Motor neuron (in vitro differentiated cells): ENCODE data around the gene UBE2D2. TPM values are rescaled to one million over a fixed set of nuclear protein-coding genes. Genes with fewer than 3 reads are reported as not detected.

Experiments used
- ATAC-seq, 8 experiments: fragments of 200-7000 bp; cut with Tn5 transposase; replicated peaks in 6 of 8; 2 replicates each; pipeline ENCODE4 v1.8.0; 2021; ENCODE audit warnings: mild to moderate bottlenecking in 8 of 8, moderate library complexity in 8 of 8
- H3K27ac ChIP-seq, 2 donors: fragments of 250-450 bp; sonication (Bioruptor Pico); 2 replicates each; pipeline ENCODE4 v1.9.0; 2021; ENCODE audit warnings: antibody characterized with exemption in 2 of 2, mild to moderate bottlenecking in 2 of 2, moderate library complexity in 1 of 2
- H3K4me1 ChIP-seq, 2 donors: fragments of 250-450 bp; sonication (Bioruptor Pico); replicated peaks in 1 of 2; 2 replicates each; pipeline ENCODE4 v1.6.1; 2021; ENCODE audit warnings: antibody characterized with exemption in 2 of 2, mild to moderate bottlenecking in 2 of 2, moderate library complexity in 1 of 2
- H3K4me3 ChIP-seq, 5 donors: fragments of 250-450 bp; sonication (Bioruptor Pico); 2 replicates each; pipeline ENCODE4 v1.9.0; 2021; ENCODE audit warnings: antibody characterized with exemption in 5 of 5, mild to moderate bottlenecking in 5 of 5, moderate library complexity in 4 of 5
- WGBS, 10 experiments: fragments of 450-650 bp; shearing (Covaris generic); methylation state at CpG; one replicate each; pipeline ENCODE4 v1.0.0; 2022; 5-methylcytosine and 5-hydroxymethylcytosine counted together
- in situ Hi-C, 9 experiments: fragments of 400-800 bp; cut with MboI; loops; one replicate each; pipeline ENCODE4 v1.15.0; 2021; ENCODE audit warnings: low sequenced_read_pairs in 9 of 9, low pct_unique_long_range_greater_than_20kb in 2 of 9; ENCODE audit not compliant: unreplicated experiment in 9 of 9
- total RNA-seq, 8 experiments: library from RNA; unstranded; fragments of 300-600 nt; gene quantifications; 2 replicates each; pipeline versions ENCODE4 v1.2.3 to v1.2.4, GENCODE V29; 2022

The UBE2D2 gene
- total RNA-seq, 8 experiments from 2014 or later, result 66.9 to 164 (median 102) TPM

- in situ Hi-C loops, result loop anchor here in 8 of 9 experiments (10.0 to 25.0 kb wide), 3 partner anchors 113 to 313 kb away; no protein-coding TSS in a partner anchor
- Histone ChIP-seq H3K27ac (peak overlapping the region; percentile 87 to 95), H3K4me3 (peak overlapping the region; percentile 52 to 97 (median 96)), H3K4me1 (peaks cover 36 to 46% of the 10 kb centered on the region in 2 donors)
- peak in 2 of 8 experiments; percentile 0 to 10 for ATAC-seq
- WGBS, 10 experiments, result 0 to 2% (median 0%) methylated on average over 1 to 11 of the region's 77 CpGs; no CpG with 5 or more reads in 6 of the 10 experiments
Observed at GRCh38 chr5:139649082-139649991, 88.2 kb downstream of the UBE2D2 start.

GRCh38 chr5:139650031-139650688 is 89.0 kb downstream of the UBE2D2 start:
- Histone ChIP-seq H3K4me3 (peak overlapping the region; percentile 52 to 97 (median 96)), H3K4me1 (peaks cover 44 to 52% of the 10 kb centered on the region in 2 donors), H3K27ac (peak overlapping the region; percentile 87 to 95)
- in situ Hi-C loops, result loop anchor here in 1 of 9 experiments (25.0 kb wide), 1 partner anchor 112 kb away; no protein-coding TSS in a partner anchor
- ATAC-seq, result no peak
- WGBS, 10 experiments, result 0 to 2% (median 0%) methylated on average over 1 to 12 of the region's 48 CpGs; no CpG with 5 or more reads in 4 of the 10 experiments

GRCh38 chr5:139650689-139651042 is 89.5 kb downstream of the UBE2D2 start:
- in situ Hi-C loops, result loop anchor here in 1 of 9 experiments (25.0 kb wide), 1 partner anchor 112 kb away; no protein-coding TSS in a partner anchor
- no peak for ATAC-seq
- Histone ChIP-seq H3K27ac (peak overlapping the region; percentile 87 to 95), H3K4me1 (peaks cover 49 to 57% of the 10 kb centered on the region in 2 donors), H3K4me3 (peak overlapping the region; percentile 52 to 97 (median 96))
- WGBS, 10 experiments, result 0% methylated on average over 1 to 8 of the region's 13 CpGs; no CpG with 5 or more reads in 7 of the 10 experiments

- Histone ChIP-seq H3K27ac (peak overlapping the region; percentile 87 to 95), H3K4me1 (peaks cover 55 to 63% of the 10 kb centered on the region in 2 donors), H3K4me3 (peak overlapping the region; percentile 52 to 97 (median 96))
- in situ Hi-C loops, result loop anchor here in 1 of 9 experiments (25.0 kb wide), 1 partner anchor 111 kb away; no protein-coding TSS in a partner anchor
- WGBS, 10 experiments, result 0 to 20% (median 5%) methylated on average over 1 to 9 of the region's 14 CpGs; no CpG with 5 or more reads in 4 of the 10 experiments
- ATAC-seq, result peak; percentile 0 to 57 (median 48)
Observed at GRCh38 chr5:139651043-139651834, 90.1 kb downstream of the UBE2D2 start.

GRCh38 chr5:139651853-139652787 is 91.0 kb downstream of the UBE2D2 start:
- in situ Hi-C loops, result loop anchor here in 1 of 9 experiments (25.0 kb wide), 1 partner anchor 110 kb away; no protein-coding TSS in a partner anchor
- 0 to 8% (median 0%) methylated on average over 1 to 4 of the region's 23 CpGs; no CpG with 5 or more reads in 6 of the 10 experiments for WGBS, 10 experiments
- peak overlapping the region; percentile 87 to 95 for H3K27ac ChIP-seq
- peaks cover 49 to 59% of the 10 kb centered on the region in 2 donors for H3K4me1 ChIP-seq
- ATAC-seq, result peak; percentile 6 to 54 (median 30)
- peak overlapping the region; percentile 52 to 97 (median 96) for H3K4me3 ChIP-seq

GRCh38 chr5:139652788-139653241 is 91.7 kb downstream of the UBE2D2 start:
- Histone ChIP-seq H3K4me3 (peak overlapping the region; percentile 52 to 97 (median 96)), H3K27ac (peak overlapping the region; percentile 52 to 87), H3K4me1 (peaks cover 49 to 53% of the 10 kb centered on the region in 2 donors)
- 33 to 60% methylated on average over 1 of the region's 5 CpGs; no CpG with 5 or more reads in 8 of the 10 experiments for WGBS, 10 experiments
- no peak for ATAC-seq
- in situ Hi-C loops, result loop anchor here in 1 of 9 experiments (25.0 kb wide), 1 partner anchor 109 kb away; no protein-coding TSS in a partner anchor

- peaks cover 56 to 60% of the 10 kb centered on the region in 2 donors for H3K4me1 ChIP-seq
- peak overlapping the region; percentile 52 to 87 for H3K27ac ChIP-seq
- ATAC-seq, result no peak
- 13 to 100% (median 27%) methylated on average over 1 to 3 of the region's 5 CpGs; no CpG with 5 or more reads in 7 of the 10 experiments for WGBS, 10 experiments
- in situ Hi-C loops, result loop anchor here in 1 of 9 experiments (25.0 kb wide), 1 partner anchor 109 kb away; no protein-coding TSS in a partner anchor
- peak overlapping the region in 3 of 5 donors; percentile 52 to 97 (median 85) for H3K4me3 ChIP-seq
Observed at GRCh38 chr5:139653616-139654015, 92.5 kb downstream of the UBE2D2 start.

GRCh38 chr5:139654464-139654863 is 93.3 kb downstream of the UBE2D2 start:
- H3K27ac ChIP-seq, result peak overlapping the region; percentile 74 to 76
- H3K4me1 ChIP-seq, result peaks cover 65 to 69% of the 10 kb centered on the region in 2 donors
- ATAC-seq, result no peak
- WGBS, 10 experiments, result 74 to 100% (median 83%) methylated on average over 1 to 3 of the region's 3 CpGs; no CpG with 5 or more reads in 4 of the 10 experiments
- in situ Hi-C loops, result loop anchor here in 1 of 9 experiments (25.0 kb wide), 1 partner anchor 108 kb away; no protein-coding TSS in a partner anchor
- peak overlapping the region in 1 of 5 donors; percentile 20 for H3K4me3 ChIP-seq

GRCh38 chr5:139654871-139655491 is 93.8 kb downstream of the UBE2D2 start:
- Histone ChIP-seq H3K27ac (peak overlapping the region; percentile 74 to 76), H3K4me3 (peak overlapping the region in 4 of 5 donors; percentile 1 to 21 (median 12)), H3K4me1 (peaks cover 70 to 74% of the 10 kb centered on the region in 2 donors)
- ATAC-seq, result peak in 3 of 8 experiments; percentile 4 to 12 (median 5)
- 0% methylated on average over 2 of the region's 13 CpGs; no CpG with 5 or more reads in 8 of the 10 experiments for WGBS, 10 experiments
- in situ Hi-C loops, result loop anchor here in 1 of 9 experiments (25.0 kb wide), 1 partner anchor 107 kb away; no protein-coding TSS in a partner anchor

GRCh38 chr5:139655727-139656271 is 94.7 kb downstream of the UBE2D2 start:
- ATAC-seq, result peak in 7 of 8 experiments; percentile 1 to 46 (median 6)
- 8% methylated on average over 2 of the region's 18 CpGs; no CpG with 5 or more reads in 9 of the 10 experiments for WGBS, 10 experiments
- peak overlapping the region in 3 of 5 donors; percentile 4 to 21 (median 20) for H3K4me3 ChIP-seq
- H3K4me1 ChIP-seq, result peaks cover 78 to 82% of the 10 kb centered on the region in 2 donors
- H3K27ac ChIP-seq, result peak overlapping the region; percentile 74 to 76
- in situ Hi-C loops, result loop anchor here in 1 of 9 experiments (25.0 kb wide), 1 partner anchor 107 kb away; no protein-coding TSS in a partner anchor
